ENCODE data around the gene SLC25A22. TPM values are rescaled to one million over a fixed set of nuclear protein-coding genes. Genes with fewer than 3 reads are reported as not detected.

SLC25A22 gene
- total and polyA plus RNA-seq, 4 donors, result 10.6 to 38.2 (median 27.5) TPM

GRCh38 chr11:763073-763463 lies 35.0 kb downstream of the SLC25A22 start:
- Histone ChIP-seq H3K36me3 (ENCODE audit: control insufficient read depth in 4 of 4, insufficient read depth in 4 of 4, low read length in 4 of 4) (peaks cover 21 to 65% (median 41%) of the 10 kb centered on the region in 4 donors), H3K27ac (ENCODE audit: low read depth in 1 of 2, low read length in 1 of 2) (peak overlapping the region in 1 of 2 donors; percentile 50), H3K4me3 (no peak overlapping the region), H3K4me1 (ENCODE audit: control insufficient read depth in 5 of 5, insufficient read depth in 5 of 5, low read length in 5 of 5) (no peaks in the 10 kb centered on the region), H3K9me3 (ENCODE audit: control insufficient read depth in 4 of 4, insufficient read depth in 3 of 4, low read length in 3 of 4) (no peaks in the 10 kb centered on the region), H3K27me3 (ENCODE audit: control insufficient read depth in 3 of 3, insufficient read depth in 3 of 3, low read length in 2 of 3) (no peaks in the 10 kb centered on the region), H3K9ac (ENCODE audit: insufficient read depth in 1 of 2, low read length in 2 of 2) (no peak overlapping the region)
- WGBS, 2 donors, result 76 to 88% methylated on average over 15 to 24 of the region's 24 CpGs
- ATAC-seq (ENCODE audit: insufficient read depth, low FRiP score) (peak; percentile 54), DNase-seq (no peak)
- no peak for TF ChIP-seq CTCF (IDR thresholded peaks at IDR 0.05; ENCODE audit: control extremely low read depth, extremely low read depth)

- H3K36me3 ChIP-seq (ENCODE audit: control insufficient read depth in 4 of 4, insufficient read depth in 4 of 4, low read length in 4 of 4), result peaks cover 21 to 65% (median 43%) of the 10 kb centered on the region in 4 donors
- H3K27ac ChIP-seq (ENCODE audit: low read depth in 1 of 2, low read length in 1 of 2), result peak overlapping the region in 1 of 2 donors; percentile 50
- no peaks in the 10 kb centered on the region for H3K27me3 ChIP-seq (ENCODE audit: control insufficient read depth in 3 of 3, insufficient read depth in 3 of 3, low read length in 2 of 3)
- DNase-seq (no peak), ATAC-seq (ENCODE audit: insufficient read depth, low FRiP score) (peak; percentile 64)
- no peak overlapping the region for H3K4me3 ChIP-seq
- H3K9me3 ChIP-seq (ENCODE audit: control insufficient read depth in 4 of 4, insufficient read depth in 3 of 4, low read length in 3 of 4), result no peaks in the 10 kb centered on the region
- no peak overlapping the region for H3K9ac ChIP-seq (ENCODE audit: insufficient read depth in 1 of 2, low read length in 2 of 2)
- TF ChIP-seq CTCF (IDR thresholded peaks at IDR 0.05; ENCODE audit: control extremely low read depth, extremely low read depth), result no peak
- WGBS, 2 donors, result 49 to 51% methylated on average over 10 of the region's 10 CpGs
- no peaks in the 10 kb centered on the region for H3K4me1 ChIP-seq (ENCODE audit: control insufficient read depth in 5 of 5, insufficient read depth in 5 of 5, low read length in 5 of 5)
Measured at GRCh38 chr11:762421-763072, 35.5 kb downstream of the SLC25A22 start.

- WGBS, 2 donors, result 93 to 94% methylated on average over 8 of the region's 8 CpGs
- ATAC-seq (ENCODE audit: insufficient read depth, low FRiP score), result no peak
- Histone ChIP-seq H3K27ac (ENCODE audit: low read depth in 1 of 2, low read length in 1 of 2) (no peak overlapping the region), H3K4me3 (no peak overlapping the region), H3K36me3 (ENCODE audit: control insufficient read depth in 4 of 4, insufficient read depth in 4 of 4, low read length in 4 of 4) (peaks cover 21 to 66% (median 44%) of the 10 kb centered on the region in 4 donors), H3K9me3 (ENCODE audit: control insufficient read depth in 4 of 4, insufficient read depth in 3 of 4, low read length in 3 of 4) (no peaks in the 10 kb centered on the region), H3K9ac (ENCODE audit: insufficient read depth in 1 of 2, low read length in 2 of 2) (no peak overlapping the region), H3K27me3 (ENCODE audit: control insufficient read depth in 3 of 3, insufficient read depth in 3 of 3, low read length in 2 of 3) (no peaks in the 10 kb centered on the region), H3K4me1 (ENCODE audit: control insufficient read depth in 5 of 5, insufficient read depth in 5 of 5, low read length in 5 of 5) (no peaks in the 10 kb centered on the region)
- TF ChIP-seq CTCF (IDR thresholded peaks at IDR 0.05; ENCODE audit: control extremely low read depth, extremely low read depth), result no peak
- no peak for DNase-seq
Measured at GRCh38 chr11:761526-762108, 36.5 kb downstream of the SLC25A22 start.

Data from lung (tissue), 12 donors.